GM19452 (cell line): ENCODE measurements around the gene ITIH6.
"Not testable (repeated sequence)": the region's sequence is repeated elsewhere in the genome, so short reads cannot be mapped to it uniquely, and the experiment has no call there.

ENCODE experiments used
- ATAC-seq: cut with Tn5 transposase; IDR thresholded peaks from one replicate; pipeline ENCODE4 v1.9.1; 2021; ENCODE audit not compliant: unreplicated experiment

ITIH6 gene

GRCh38 chrX:54808605-54809483, 10.8 kb upstream of the ITIH6 start:
- ATAC-seq: peak; percentile 86

- peak; percentile 25 for ATAC-seq
Observed at GRCh38 chrX:54808109-54808604, 10.1 kb upstream of the ITIH6 start.

- no peak for ATAC-seq
Observed at GRCh38 chrX:54807524-54808108, 9.6 kb upstream of the ITIH6 start, which contains the start of gene MAGED2. MAGED2 (plus strand) TSS chrX:54807745; CDS start chrX:54809332, 1,587 bp downstream.

GRCh38 chrX:54799046-54799445, 991 bp upstream of the ITIH6 start:
- ATAC-seq: no peak

- no peak for ATAC-seq
Observed at GRCh38 chrX:54794795-54795194, 3.3 kb downstream of the ITIH6 start.

- ATAC-seq: no peak
Observed at GRCh38 chrX:54794028-54794427, 4.0 kb downstream of the ITIH6 start.

GRCh38 chrX:54789405-54789804, 8.7 kb downstream of the ITIH6 start:
- ATAC-seq: not testable (repeated sequence)

GRCh38 chrX:54788446-54788845, 9.6 kb downstream of the ITIH6 start:
- no peak for ATAC-seq

- ATAC-seq: no peak
Observed at GRCh38 chrX:54786967-54787366, 11.1 kb downstream of the ITIH6 start.

- no peak for ATAC-seq
Observed at GRCh38 chrX:54785901-54786300, 12.2 kb downstream of the ITIH6 start.

GRCh38 chrX:54776987-54777672, 20.9 kb downstream of the ITIH6 start:
- ATAC-seq: no peak

GRCh38 chrX:54776061-54776460, 22.0 kb downstream of the ITIH6 start:
- ATAC-seq: no peak

GRCh38 chrX:54774391-54775094, 23.5 kb downstream of the ITIH6 start:
- ATAC-seq: not testable (repeated sequence)

GRCh38 chrX:54758114-54759055, 39.7 kb downstream of the ITIH6 start:
- ATAC-seq: no peak

GRCh38 chrX:54754854-54755253, 43.2 kb downstream of the ITIH6 start:
- no peak for ATAC-seq

- no peak for ATAC-seq
Observed at GRCh38 chrX:54748626-54749025, 49.4 kb downstream of the ITIH6 start.

GRCh38 chrX:54747733-54748393, 50.2 kb downstream of the ITIH6 start:
- no peak for ATAC-seq

- ATAC-seq: no peak
Observed at GRCh38 chrX:54746928-54747327, 51.1 kb downstream of the ITIH6 start.

GRCh38 chrX:54745676-54746075, 52.4 kb downstream of the ITIH6 start:
- no peak for ATAC-seq
